GM12892 (cell line): ENCODE data around the gene RPTOR.

ENCODE experiments used
- DNase-seq: peaks from one replicate; pipeline ENCODE4 v3.0.0; 2011; ENCODE audit not compliant: insufficient read length
- FAIRE-seq: peaks from 2 replicates; lab custom pipeline; 2011; peaks lifted over from hg19 to GRCh38; lab: Jason Lieb, UNC
- POLR2A ChIP-seq: IDR thresholded peaks from 2 replicates; pipeline ENCODE4 v1.6.1; 2011; ENCODE audit warnings: low read depth, low read length, control low read depth
- POLR2AphosphoS5 ChIP-seq: IDR thresholded peaks from 2 replicates; pipeline ENCODE4 v1.6.1; 2011; ENCODE audit warnings: low read depth, low read length, control low read depth
- TAF1 ChIP-seq: IDR thresholded peaks from 2 replicates; pipeline ENCODE4 v1.6.1; 2011; ENCODE audit warnings: low read depth, mild to moderate bottlenecking, control low read depth, low read length, borderline replicate concordance

RPTOR gene

GRCh38 chr17:81012574-81013447 is 468.2 kb downstream of the RPTOR start:
- FAIRE-seq = no peak
- no peak for TF ChIP-seq POLR2AphosphoS5
- no peak for TF ChIP-seq POLR2A
- no peak for TF ChIP-seq TAF1
- DNase-seq = no peak

- no peak for DNase-seq
- no peak for FAIRE-seq
- no peak for TF ChIP-seq POLR2A
Observed at GRCh38 chr17:81013642-81014041, 469.0 kb downstream of the RPTOR start.

GRCh38 chr17:81015136-81015535 is 470.5 kb downstream of the RPTOR start:
- no peak for TF ChIP-seq POLR2AphosphoS5
- no peak for TF ChIP-seq TAF1
- TF ChIP-seq POLR2A = no peak
- DNase-seq = no peak
- no peak for FAIRE-seq
